T-helper 1 cell (primary cell): ENCODE results near the gene KCP.
"Not testable (repeated sequence)": the region's sequence is repeated elsewhere in the genome, so short reads cannot be mapped to it uniquely, and the experiment has no call there.

ENCODE experiments used
- DNase-seq, 5 donors: peaks; one replicate each; pipeline ENCODE4 v3.0.0-alpha.2; 2012 to 2020

Gene KCP

GRCh38 chr7:128920913-128921582 lies 10.5 kb upstream of the KCP start:
- no peak for DNase-seq

DNA sequence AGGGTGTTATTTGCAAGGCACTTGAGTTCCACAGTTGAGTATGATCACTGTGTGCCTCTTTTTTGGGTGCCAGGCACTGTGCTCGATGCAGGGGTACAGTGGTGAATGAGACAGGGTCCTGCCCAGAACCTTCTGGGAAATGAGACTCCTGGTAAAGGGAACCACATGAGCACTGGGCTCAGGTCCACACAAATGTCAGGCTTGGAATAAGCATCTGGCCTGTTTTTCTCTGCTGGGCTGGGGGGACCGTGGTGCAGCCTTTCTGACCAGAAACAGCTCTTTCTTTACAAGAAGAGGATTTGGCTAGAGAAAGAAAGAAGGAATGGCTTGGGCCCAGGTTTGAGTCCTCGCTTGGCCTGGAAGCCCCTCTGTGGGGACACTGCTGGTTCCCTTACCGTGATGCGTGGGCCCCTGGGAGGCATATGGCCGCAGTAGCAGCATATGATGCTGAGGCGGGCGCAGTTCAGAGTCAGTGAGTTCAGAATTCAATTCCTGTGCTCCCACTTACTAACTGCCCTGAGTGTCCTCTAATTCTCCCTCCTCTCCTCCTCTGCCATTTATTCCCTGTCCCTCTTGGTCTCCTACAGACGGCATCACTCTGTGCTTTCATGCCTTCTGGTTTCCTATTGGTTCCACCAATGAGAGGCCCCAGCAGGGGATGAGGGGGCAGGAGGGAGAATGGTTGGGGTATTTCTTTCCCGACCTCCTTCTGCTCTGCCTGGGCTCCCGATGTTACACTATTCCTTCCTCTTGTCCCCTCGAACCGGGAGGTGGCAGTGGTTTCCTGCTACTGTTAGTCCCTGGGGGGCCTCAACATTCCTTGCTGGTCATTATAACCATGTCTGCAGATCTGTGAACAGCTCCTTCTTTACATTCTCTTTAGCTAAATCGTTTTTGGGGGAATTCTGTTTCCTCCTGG lies 9.6 kb upstream of the KCP start:
- DNase-seq, result no peak

GRCh38 chr7:128919241-128919640 lies 8.7 kb upstream of the KCP start:
- no peak for DNase-seq

DNA sequence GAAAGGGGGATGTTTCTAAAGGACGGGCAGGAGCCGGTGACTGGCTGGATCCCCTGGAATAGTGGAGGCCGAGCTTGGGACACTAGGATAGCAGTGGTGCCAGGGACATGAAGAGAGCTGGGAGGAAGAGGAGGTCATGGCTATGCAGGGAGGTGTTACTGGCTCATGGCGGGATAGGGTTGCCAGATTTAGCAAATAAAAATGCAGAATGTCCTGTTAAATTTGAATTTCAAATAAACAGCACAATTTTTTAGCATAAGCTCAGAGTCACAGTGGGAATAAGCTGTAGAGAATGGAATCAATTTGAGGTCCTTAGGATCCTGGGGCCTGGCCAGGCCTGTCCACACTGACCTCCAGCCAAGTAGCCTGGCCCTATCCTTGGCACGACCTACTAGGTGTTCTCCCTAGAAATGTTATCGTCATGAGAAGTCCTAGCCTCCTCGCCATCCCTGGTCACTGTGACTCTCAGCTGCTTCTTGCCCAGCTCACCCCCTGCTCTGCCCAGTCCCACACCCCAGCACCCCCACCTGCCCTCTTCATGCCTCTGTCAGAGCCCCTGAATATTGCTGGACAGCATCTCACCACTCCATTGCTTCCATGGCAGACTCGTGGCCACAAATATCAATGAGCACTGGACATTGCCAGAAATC lies 7.6 kb upstream of the KCP start:
- no peak for DNase-seq

DNA sequence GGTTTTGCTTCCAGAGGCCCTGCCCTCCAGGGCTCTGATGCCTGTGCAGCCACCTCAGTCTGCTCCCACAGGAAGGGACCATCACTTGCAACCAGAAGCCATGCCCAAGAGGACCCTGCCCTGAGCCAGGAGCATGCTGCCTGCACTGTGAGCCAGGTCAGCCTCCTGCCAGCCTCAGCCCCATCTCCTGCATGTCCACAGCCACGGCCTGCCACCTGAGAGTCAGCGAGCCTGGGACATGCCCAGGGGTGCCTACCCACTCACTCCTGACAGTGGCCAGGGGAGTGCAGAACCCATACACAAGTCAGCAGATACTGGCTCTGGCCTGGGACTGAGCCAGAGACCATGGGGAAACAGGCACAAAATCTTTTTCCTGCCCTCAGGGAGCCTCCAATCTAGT lies 6.6 kb upstream of the KCP start:
- DNase-seq, result no peak

DNA sequence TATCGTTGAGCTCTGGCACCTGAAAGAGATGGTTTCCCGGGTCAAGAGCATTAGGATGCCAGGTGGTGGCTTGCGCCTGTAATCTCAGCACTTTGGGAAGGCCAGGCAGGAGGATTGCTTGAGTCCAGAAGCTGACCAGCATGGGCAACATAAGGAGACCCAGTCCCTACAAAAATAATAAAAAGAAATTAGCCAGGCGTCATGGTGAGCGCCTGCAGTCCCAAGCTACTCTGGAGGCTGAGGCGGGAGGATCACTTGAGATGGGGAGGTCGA lies 6.1 kb upstream of the KCP start:
- no peak for DNase-seq

- no peak for DNase-seq
Measured at GRCh38 chr7:128915841-128916642, 5.5 kb upstream of the KCP start.

DNA sequence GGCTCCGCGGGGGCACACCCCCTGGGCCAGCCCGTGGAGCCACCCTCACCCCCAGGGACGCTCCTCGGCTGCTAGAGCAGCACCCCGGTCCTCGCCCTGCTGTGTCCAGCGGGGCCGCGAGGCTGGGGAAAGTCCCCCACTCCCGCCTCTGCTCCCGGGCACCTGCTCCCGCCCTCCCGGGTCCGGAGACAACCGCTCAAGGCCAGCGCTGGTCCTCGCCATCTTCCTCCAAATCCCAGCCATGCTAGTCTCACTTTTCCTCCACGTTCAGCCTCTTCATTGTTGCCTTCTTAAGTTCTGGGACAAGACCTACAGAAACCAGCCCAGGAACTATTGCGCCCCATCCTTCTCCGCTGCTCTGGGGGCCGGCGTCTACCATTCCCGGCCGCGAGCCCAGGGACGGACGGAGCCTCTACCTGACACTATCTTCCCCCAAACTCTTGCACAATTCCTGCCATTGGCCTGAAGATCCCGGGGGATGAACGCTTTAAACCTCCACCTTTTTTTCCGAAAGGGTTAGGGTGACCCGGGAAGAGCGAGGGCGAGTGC lies 4.8 kb upstream of the KCP start:
- peak in 1 of 5 donors; percentile 12 for DNase-seq

GRCh38 chr7:128914566-128915151 lies 4.2 kb upstream of the KCP start:
- DNase-seq, result no peak

DNA sequence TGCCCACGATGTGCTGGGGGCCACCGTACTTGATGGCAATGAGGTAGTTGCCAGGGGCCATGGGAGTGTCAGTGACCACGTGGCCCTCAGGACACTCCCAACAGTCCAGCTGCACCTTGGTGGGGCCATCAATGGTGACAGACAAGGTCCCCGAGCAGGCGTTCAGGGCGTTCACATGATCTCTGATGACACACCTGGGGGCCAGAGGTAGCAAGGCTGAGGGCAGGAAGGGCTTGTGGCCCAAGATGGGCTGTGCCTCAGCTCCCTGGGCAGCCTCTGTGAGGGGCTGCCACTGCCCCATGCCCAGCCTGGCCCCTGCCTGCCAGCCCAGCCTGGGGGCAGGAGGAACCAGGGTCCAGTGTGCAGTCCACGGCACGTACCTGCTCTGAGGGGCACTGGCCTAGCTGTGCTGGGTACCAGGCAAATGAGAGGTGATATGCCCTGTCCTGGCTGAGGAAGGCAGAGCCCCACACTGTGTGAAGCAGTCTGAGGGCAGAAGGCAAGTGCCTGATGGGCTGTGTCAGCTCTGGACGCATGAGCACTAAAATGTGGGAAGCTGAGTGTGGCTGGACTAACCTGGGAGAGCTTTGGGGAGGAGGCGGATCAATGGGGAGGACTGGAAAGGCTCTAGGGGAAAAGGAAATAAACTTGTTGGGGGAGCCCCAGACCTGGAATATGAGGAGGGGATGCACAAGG lies 3.5 kb upstream of the KCP start:
- no peak for DNase-seq

DNA sequence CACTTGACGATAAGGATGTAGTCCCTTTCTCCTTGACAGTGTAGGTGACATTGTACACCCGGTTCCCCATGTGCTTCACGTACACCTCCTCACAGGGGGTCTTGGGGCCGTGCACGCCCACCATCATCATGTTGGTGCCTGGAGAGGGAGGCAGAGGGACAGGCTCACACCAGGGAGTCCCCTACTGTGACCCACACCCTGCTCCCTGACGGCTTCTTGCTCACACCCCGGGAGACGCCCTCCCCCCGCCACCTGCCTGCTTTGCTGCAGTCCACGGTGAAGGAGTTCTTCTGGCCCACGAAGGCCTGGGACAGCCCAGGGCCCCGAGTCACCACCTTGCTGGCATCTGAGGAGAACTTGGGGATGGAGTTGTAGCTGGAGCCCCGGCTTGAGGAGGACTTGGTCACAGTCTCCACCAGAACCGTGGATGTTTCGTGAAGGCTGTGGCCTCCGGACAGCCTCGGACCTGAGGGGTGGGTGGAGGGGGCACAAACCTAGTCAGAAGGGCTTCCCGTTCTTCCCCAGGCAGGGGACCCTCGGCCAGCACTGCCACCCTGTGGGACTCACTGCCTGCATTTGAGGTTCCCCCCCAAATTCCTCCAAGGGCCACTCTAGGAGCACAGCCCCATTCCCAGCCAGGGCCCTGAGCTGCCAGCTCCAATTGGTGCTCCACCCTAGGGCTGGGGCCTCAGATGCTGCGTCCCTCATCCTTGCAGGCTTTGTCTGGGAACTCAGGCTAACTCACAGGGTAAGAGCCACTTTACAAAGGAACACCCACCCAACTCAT lies 2.4 kb upstream of the KCP start:
- DNase-seq, result not testable (repeated sequence)

DNA sequence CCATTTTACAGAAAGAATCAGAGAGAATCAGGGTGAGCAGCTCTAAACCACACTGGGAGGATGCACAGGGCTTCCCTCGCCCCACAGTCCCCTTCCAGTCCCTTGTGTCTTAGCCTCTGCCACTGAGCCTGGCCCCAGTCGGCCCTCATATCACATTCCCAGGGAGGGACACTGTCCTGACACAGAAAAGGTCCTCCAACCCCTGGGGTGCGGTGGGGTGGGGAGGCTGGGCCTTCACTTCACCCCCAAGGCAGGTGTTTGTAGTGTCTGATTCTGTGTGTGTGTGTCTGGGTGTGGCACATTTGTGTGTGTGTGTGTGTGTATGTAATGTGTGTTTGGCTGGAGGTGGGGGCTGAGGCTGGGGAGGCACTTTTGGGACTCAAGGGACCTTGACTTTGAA lies 1.8 kb upstream of the KCP start:
- DNase-seq, result no peak

DNA sequence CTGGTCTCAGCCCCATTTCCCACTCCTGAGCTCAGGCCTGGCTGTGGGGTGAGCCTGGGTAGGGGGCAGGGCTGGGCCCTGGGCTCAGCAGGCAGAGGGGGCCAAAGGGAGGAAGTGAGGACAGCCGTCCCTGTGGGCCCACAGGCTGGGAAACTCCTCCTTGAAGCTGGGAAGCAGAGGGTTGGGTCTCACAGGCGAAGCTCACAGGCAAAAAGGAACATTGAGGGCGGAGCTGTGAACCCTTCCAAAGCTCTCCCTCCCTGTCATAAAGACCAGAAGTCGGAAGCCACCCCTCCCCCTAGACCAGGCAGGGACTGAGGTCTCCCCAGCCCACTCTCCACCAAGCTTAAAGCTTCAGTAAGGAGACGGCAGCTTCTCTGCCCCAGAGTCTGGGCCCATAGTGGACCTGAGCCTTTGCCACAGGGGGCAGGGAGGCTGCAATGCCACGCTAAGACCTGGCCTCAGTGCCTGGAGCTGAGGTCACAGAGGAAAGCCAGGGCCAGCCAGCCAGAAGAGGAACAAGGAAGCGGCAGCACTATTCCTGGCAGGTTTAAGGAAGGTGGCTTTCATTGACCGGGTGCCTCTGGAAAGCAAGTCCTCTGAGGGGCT lies 1.0 kb upstream of the KCP start:
- DNase-seq, result no peak

GRCh38 chr7:128909625-128910568 lies 612 bp downstream of the KCP start:
- no peak for DNase-seq

GRCh38 chr7:128908750-128909624 lies 1.5 kb downstream of the KCP start:
- DNase-seq, result no peak

DNA sequence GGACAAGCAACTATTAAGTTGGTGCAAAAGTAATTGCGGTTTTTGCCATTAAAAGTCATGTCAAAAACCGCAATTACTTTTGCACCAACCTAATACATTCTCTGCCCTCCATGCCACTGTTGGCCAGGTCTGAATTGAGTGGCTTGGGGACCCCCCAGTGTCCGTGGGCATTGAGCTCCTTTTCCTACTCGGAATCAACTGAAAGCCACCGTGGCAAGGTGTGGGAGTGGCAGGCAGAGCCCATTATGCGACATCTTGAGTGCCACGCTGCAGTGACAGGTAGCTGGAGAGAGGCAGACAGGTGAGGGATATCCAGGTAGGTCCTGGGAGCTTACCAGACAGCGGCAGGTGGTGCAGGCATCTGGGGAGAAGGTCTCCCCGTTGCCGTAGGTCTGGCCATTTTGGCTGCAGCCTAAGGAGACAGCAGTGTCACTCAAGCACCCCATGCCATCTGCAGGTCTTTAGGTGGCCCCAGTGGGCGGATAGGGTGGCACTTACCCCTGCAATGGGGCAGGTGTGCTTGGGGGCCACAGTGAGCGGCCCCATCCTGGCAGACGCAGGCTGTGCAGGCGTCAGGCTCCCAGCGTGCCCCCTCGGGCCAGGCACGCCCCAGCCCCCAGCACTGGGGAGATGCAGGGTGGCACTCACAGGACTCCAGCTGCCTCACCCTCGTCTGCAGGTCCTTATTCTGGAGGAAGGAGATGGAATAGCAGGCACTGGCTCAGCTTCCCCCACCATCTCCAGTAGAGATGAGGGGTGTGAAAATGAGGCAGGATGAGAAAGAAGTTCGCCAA lies 3.5 kb downstream of the KCP start:
- no peak for DNase-seq

- DNase-seq, result no peak
Measured at GRCh38 chr7:128906001-128906765, 4.3 kb downstream of the KCP start.
